Thyroid gland (tissue), 4 donors: ENCODE measurements around the gene AZGP1. TPM values are rescaled to one million over a fixed set of nuclear protein-coding genes. Genes with fewer than 3 reads are reported as not detected.
A peak's percentile ranks its signal among the peaks of the same experiment; 100 is the strongest.
"Not testable (repeated sequence)": the region's sequence is repeated elsewhere in the genome, so short reads cannot be mapped to it uniquely, and the experiment has no call there.

ENCODE experiments used
- DNase-seq, 2 donors: peaks; one replicate each; pipeline ENCODE4 v3.0.0-alpha.2; 2019
- H3K27ac ChIP-seq, 3 donors: fragments of 200-600 bp; sonication (generic); 1 replicate in 2 of 3; 2 replicates in 1 of 3; pipeline ENCODE4 v1.5.1; 2016 to 2019; ENCODE audit warnings: mild to moderate bottlenecking in 1 of 3, moderate library complexity in 1 of 3
- H3K27me3 ChIP-seq: fragments of 200-600 bp; sonication (generic); one replicate; pipeline ENCODE4 v1.5.1; 2019
- H3K36me3 ChIP-seq, 2 donors: fragments of 200-600 bp; sonication (generic); one replicate each; pipeline ENCODE4 v1.5.1; 2016 to 2019
- H3K4me1 ChIP-seq, 2 donors: fragments of 200-600 bp; sonication (generic); one replicate each; pipeline ENCODE4 v1.5.1; 2017 to 2019
- H3K4me3 ChIP-seq, 3 donors: fragments of 200-600 bp; sonication (generic); replicated peaks in 1 of 3; 1 replicate in 2 of 3; 2 replicates in 1 of 3; pipeline ENCODE4 v1.5.1; 2016; ENCODE audit warnings: mild to moderate bottlenecking in 1 of 3
- H3K9me3 ChIP-seq: fragments of 200-600 bp; sonication (generic); one replicate; pipeline ENCODE4 v1.5.1; 2017
- CTCF ChIP-seq, 6 experiments: fragments of 200-600 bp in 3 of 6; fragments of 450-650 bp in 3 of 6; sonication (generic) in 3 of 6; IDR thresholded peaks; one replicate each; pipeline ENCODE4 v1.5.1; 2016 to 2019; ENCODE audit warnings: antibody characterized with exemption in 6 of 6, mild to moderate bottlenecking in 2 of 6, inconsistent platforms in 1 of 6, moderate library complexity in 1 of 6
- POLR2A ChIP-seq, 2 donors: fragments of 450-650 bp; IDR thresholded peaks; one replicate each; pipeline ENCODE4 v1.6.1; 2017; ENCODE audit warnings: antibody characterized with exemption in 2 of 2, mild to moderate bottlenecking in 2 of 2, moderate library complexity in 1 of 2
- WGBS, 2 donors: methylation state at CpG; one replicate each; pipeline ENCODE4 v1.1.5; 2017; 5-methylcytosine and 5-hydroxymethylcytosine counted together
- intact Hi-C: fragments of 100-400 bp; cut with DNase I; formaldehyde crosslinking; loops from one replicate; pipeline ENCODE4 v1.15.1; 2023
- total RNA-seq, 4 donors: library from RNA; depleted of rRNA; stranded (reverse); fragments of >200 nt; gene quantifications; one replicate each; pipeline ENCODE4 v1.2.3, GENCODE V29; 2016

AZGP1 gene
- total RNA-seq, 4 donors from 2014 or later: 1.6 to 3.5 (median 3.1) TPM; not detected in 1

GRCh38 chr7:99949645-99950228 lies 26.1 kb downstream of the AZGP1 start:
- H3K9me3 ChIP-seq: no peaks in the 10 kb centered on the region
- 62 to 63% methylated on average over 3 of the region's 3 CpGs for WGBS, 2 donors
- H3K4me1 ChIP-seq: no peaks in the 10 kb centered on the region
- H3K4me3 ChIP-seq: no peak overlapping the region
- no peaks in the 10 kb centered on the region for H3K27me3 ChIP-seq
- no peak for TF ChIP-seq POLR2A (IDR thresholded peaks at IDR 0.05)
- peak in 1 of 6 experiments; percentile 10 for TF ChIP-seq CTCF (IDR thresholded peaks at IDR 0.05)
- no peak overlapping the region for H3K27ac ChIP-seq
- intact Hi-C loops: no loop called here
- H3K36me3 ChIP-seq: no peaks in the 10 kb centered on the region
- no peak for DNase-seq

DNA sequence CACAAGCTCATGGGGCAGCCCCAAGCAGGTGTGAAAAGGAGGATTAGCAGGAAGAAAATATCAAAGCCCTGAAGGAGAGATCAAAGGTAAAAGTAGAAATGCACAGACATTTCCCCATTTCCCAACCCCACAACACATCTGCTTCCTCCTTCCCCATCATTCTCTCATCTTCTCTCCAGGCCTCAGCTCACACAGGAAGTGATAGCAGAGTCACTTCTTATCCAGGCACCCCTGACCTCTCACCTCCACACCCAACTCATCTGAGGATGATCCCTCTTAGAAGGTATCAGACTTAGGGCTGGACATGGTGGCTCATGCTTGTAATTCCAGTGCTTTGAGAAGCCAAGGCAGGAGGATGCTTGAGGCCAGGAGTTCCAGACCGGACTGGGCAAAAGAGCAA lies 28.2 kb downstream of the AZGP1 start:
- intact Hi-C loops: no loop called here
- Histone ChIP-seq H3K27me3 (no peaks in the 10 kb centered on the region), H3K4me3 (no peak overlapping the region), H3K9me3 (no peaks in the 10 kb centered on the region), H3K4me1 (no peaks in the 10 kb centered on the region), H3K36me3 (no peaks in the 10 kb centered on the region), H3K27ac (no peak overlapping the region)
- TF ChIP-seq POLR2A (IDR thresholded peaks at IDR 0.05) (no peak), CTCF (IDR thresholded peaks at IDR 0.05) (no peak)
- WGBS, 2 donors: 87 to 100% methylated on average over 1 of the region's 1 CpG
- DNase-seq: no peak

GRCh38 chr7:99944497-99945070 lies 31.2 kb downstream of the AZGP1 start:
- Histone ChIP-seq H3K4me3 (no peak overlapping the region), H3K27me3 (no peaks in the 10 kb centered on the region), H3K4me1 (no peaks in the 10 kb centered on the region), H3K27ac (no peak overlapping the region), H3K36me3 (no peaks in the 10 kb centered on the region), H3K9me3 (no peaks in the 10 kb centered on the region)
- intact Hi-C loops: no loop called here
- no peak for DNase-seq
- no peak for TF ChIP-seq CTCF (IDR thresholded peaks at IDR 0.05)
- WGBS, 2 donors: 41 to 53% methylated on average over 4 of the region's 4 CpGs

GRCh38 chr7:99943641-99944496 lies 32.0 kb downstream of the AZGP1 start:
- H3K27ac ChIP-seq: no peak overlapping the region
- H3K36me3 ChIP-seq: no peaks in the 10 kb centered on the region
- no peak overlapping the region for H3K4me3 ChIP-seq
- no peak for TF ChIP-seq CTCF (IDR thresholded peaks at IDR 0.05)
- TF ChIP-seq POLR2A (IDR thresholded peaks at IDR 0.05): no peak
- H3K27me3 ChIP-seq: no peaks in the 10 kb centered on the region
- H3K4me1 ChIP-seq: no peaks in the 10 kb centered on the region
- intact Hi-C loops: no loop called here
- DNase-seq: no peak
- H3K9me3 ChIP-seq: no peaks in the 10 kb centered on the region
- 37 to 45% methylated on average over 14 of the region's 14 CpGs for whole genome bisulfite sequencing, 2 donors

GRCh38 chr7:99938296-99938695 lies 37.5 kb downstream of the AZGP1 start:
- no peak overlapping the region for H3K27ac ChIP-seq
- no peak overlapping the region for H3K4me3 ChIP-seq
- WGBS, 2 donors: 92 to 94% methylated on average over 2 of the region's 2 CpGs
- H3K27me3 ChIP-seq: no peaks in the 10 kb centered on the region
- TF ChIP-seq POLR2A (IDR thresholded peaks at IDR 0.05) (no peak), CTCF (IDR thresholded peaks at IDR 0.05) (no peak)
- intact Hi-C loops: no loop called here
- no peak for DNase-seq
- no peaks in the 10 kb centered on the region for H3K36me3 ChIP-seq
- H3K4me1 ChIP-seq: no peaks in the 10 kb centered on the region
- H3K9me3 ChIP-seq: no peaks in the 10 kb centered on the region

- H3K27ac ChIP-seq, H3K36me3 ChIP-seq, H3K27me3 ChIP-seq, H3K4me3 ChIP-seq, intact Hi-C loops, DNase-seq, H3K9me3 ChIP-seq, H3K4me1 ChIP-seq: not testable (repeated sequence)
- 47 to 49% methylated on average over 4 of the region's 4 CpGs for WGBS, 2 donors
These were observed 40.8 kb downstream of the AZGP1 start for GRCh38 chr7:99935009-99935408.
